Activated CD8-positive, alpha-beta memory T cell treated with anti-CD3 and anti-CD28 coated beads, Interleukin-2, amount 50 U/mL, for 24 hours (primary cell): Measurements from ENCODE around the gene ANKRD34B.
"Not testable (repeated sequence)": the region's sequence is repeated elsewhere in the genome, so short reads cannot be mapped to it uniquely, and the experiment has no call there.

Experiments
- DNase-seq: peaks from one replicate; pipeline ENCODE4 v3.0.0-alpha.2; 2020; ENCODE audit errors: extremely low read depth

Gene ANKRD34B

GRCh38 chr5:80569961-80570786, at the start of gene ANKRD34B:
Gene ANKRD34B (minus strand): TSS chr5:80570280. CDS start chr5:80560019, 10,261 bp downstream.
- DNase-seq: no peak

GRCh38 chr5:80619086-80619485, 49.0 kb upstream of the ANKRD34B start:
- DNase-seq: no peak

GRCh38 chr5:80618438-80618837, 48.4 kb upstream of the ANKRD34B start:
- no peak for DNase-seq

- DNase-seq: no peak
Observed at GRCh38 chr5:80615266-80615914, 45.3 kb upstream of the ANKRD34B start.

GRCh38 chr5:80609692-80610091, 39.6 kb upstream of the ANKRD34B start:
- DNase-seq: no peak

GRCh38 chr5:80608731-80609130, 38.7 kb upstream of the ANKRD34B start:
- no peak for DNase-seq

GRCh38 chr5:80607832-80608231, 37.8 kb upstream of the ANKRD34B start:
- DNase-seq: no peak

- DNase-seq: no peak
Observed at GRCh38 chr5:80607343-80607742, 37.3 kb upstream of the ANKRD34B start.

- DNase-seq: no peak
Observed at GRCh38 chr5:80600943-80601693, 31.0 kb upstream of the ANKRD34B start.

GRCh38 chr5:80597500-80597899, 27.4 kb upstream of the ANKRD34B start:
- DNase-seq: no peak

GRCh38 chr5:80594810-80595209, 24.7 kb upstream of the ANKRD34B start:
- no peak for DNase-seq

- no peak for DNase-seq
Observed at GRCh38 chr5:80592761-80593160, 22.7 kb upstream of the ANKRD34B start.

- no peak for DNase-seq
Observed at GRCh38 chr5:80592105-80592504, 22.0 kb upstream of the ANKRD34B start.

- DNase-seq: no peak
Observed at GRCh38 chr5:80591352-80591751, 21.3 kb upstream of the ANKRD34B start.

- no peak for DNase-seq
Observed at GRCh38 chr5:80590766-80591165, 20.7 kb upstream of the ANKRD34B start.

- no peak for DNase-seq
Observed at GRCh38 chr5:80588858-80589540, 18.9 kb upstream of the ANKRD34B start.

- no peak for DNase-seq
Observed at GRCh38 chr5:80584770-80585169, 14.7 kb upstream of the ANKRD34B start.

- not testable (repeated sequence) for DNase-seq
Observed at GRCh38 chr5:80580291-80580690, 10.2 kb upstream of the ANKRD34B start.

- DNase-seq: no peak
Observed at GRCh38 chr5:80579050-80579449, 9.0 kb upstream of the ANKRD34B start.

- DNase-seq: no peak
Observed at GRCh38 chr5:80577707-80578106, 7.6 kb upstream of the ANKRD34B start.

GRCh38 chr5:80576383-80576782, 6.3 kb upstream of the ANKRD34B start:
- DNase-seq: no peak

- no peak for DNase-seq
Observed at GRCh38 chr5:80573062-80573461, 3.0 kb upstream of the ANKRD34B start.
